Loucy (cell line): ENCODE results near the gene SUPT20H.

Experiments used
- H2AFZ ChIP-seq: fragments of 200-600 bp; sonication (generic); 2 replicates; pipeline ENCODE4 v1.6.0; 2016; ENCODE audit warnings: antibody characterized with exemption, mild to moderate bottlenecking, low read length, moderate library complexity
- H3F3A ChIP-seq: fragments of 200-600 bp; 2 replicates; pipeline ENCODE4 v1.6.0; 2016; ENCODE audit warnings: antibody characterized with exemption, low read depth, mild to moderate bottlenecking
- H3K27me3 ChIP-seq: fragments of 200-600 bp; sonication (generic); 2 replicates; pipeline ENCODE4 v1.6.1; 2014; ENCODE audit warnings: low read length, mild to moderate bottlenecking; ENCODE audit not compliant: insufficient read depth, poor library complexity, severe bottlenecking
- H3K36me3 ChIP-seq: fragments of 200-600 bp; sonication (generic); 2 replicates; pipeline ENCODE4 v1.6.1; 2016; ENCODE audit warnings: low read length; ENCODE audit not compliant: insufficient read depth
- H3K4me1 ChIP-seq: fragments of 200-600 bp; sonication (generic); 2 replicates; pipeline ENCODE4 v1.5.1; 2014; ENCODE audit warnings: low read length, mild to moderate bottlenecking; ENCODE audit not compliant: insufficient read depth, poor library complexity, severe bottlenecking
- H3K4me2 ChIP-seq: fragments of 200-600 bp; sonication (generic); 2 replicates; pipeline ENCODE4 v1.6.0; 2014; ENCODE audit warnings: antibody characterized with exemption, low read length, low read depth, mild to moderate bottlenecking; ENCODE audit not compliant: poor library complexity, severe bottlenecking
- H3K4me3 ChIP-seq: fragments of 200-600 bp; sonication (generic); 2 replicates; pipeline ENCODE4 v1.5.1; 2014; ENCODE audit warnings: low read length, mild to moderate bottlenecking, mixed read lengths; ENCODE audit not compliant: poor library complexity, severe bottlenecking
- H3K79me2 ChIP-seq: fragments of 200-600 bp; sonication (generic); 2 replicates; pipeline ENCODE4 v1.6.1; 2014; ENCODE audit warnings: low read length; ENCODE audit not compliant: insufficient read depth
- H3K9ac ChIP-seq: fragments of 200-600 bp; sonication (generic); 2 replicates; pipeline ENCODE4 v1.6.0; 2014; ENCODE audit warnings: mild to moderate bottlenecking, low read depth, low read length, moderate library complexity; ENCODE audit not compliant: poor library complexity, severe bottlenecking
- H3K9me2 ChIP-seq: fragments of 200-600 bp; sonication (generic); replicated peaks from 2 replicates; pipeline ENCODE4 v1.6.1; 2016; ENCODE audit warnings: low read depth, low read length, mixed read lengths
- H3K9me3 ChIP-seq: fragments of 200-600 bp; sonication (generic); 2 replicates; pipeline ENCODE4 v1.6.1; 2014; ENCODE audit warnings: mild to moderate bottlenecking, antibody characterized with exemption, low read length, low read depth; ENCODE audit not compliant: insufficient read depth
- H4K20me1 ChIP-seq: fragments of 200-600 bp; sonication (generic); 2 replicates; pipeline ENCODE4 v1.6.0; 2014; ENCODE audit warnings: antibody characterized with exemption, low read length, mild to moderate bottlenecking; ENCODE audit not compliant: insufficient read depth, poor library complexity, severe bottlenecking
- EZH2phosphoT487 ChIP-seq: fragments of 200-600 bp; IDR thresholded peaks from 2 replicates; pipeline ENCODE4 v1.6.1; 2018; ENCODE audit warnings: antibody characterized with exemption, mild to moderate bottlenecking, moderate library complexity, borderline replicate concordance
- TF ChIP-seq, protein P1 (sequence below): fragments of 200-600 bp; sonication (generic); conservative IDR thresholded peaks from 2 replicates; pipeline ENCODE4 v1.5.1; 2014; ENCODE audit warnings: mild to moderate bottlenecking, antibody characterized with exemption, low read length

Gene SUPT20H

DNA sequence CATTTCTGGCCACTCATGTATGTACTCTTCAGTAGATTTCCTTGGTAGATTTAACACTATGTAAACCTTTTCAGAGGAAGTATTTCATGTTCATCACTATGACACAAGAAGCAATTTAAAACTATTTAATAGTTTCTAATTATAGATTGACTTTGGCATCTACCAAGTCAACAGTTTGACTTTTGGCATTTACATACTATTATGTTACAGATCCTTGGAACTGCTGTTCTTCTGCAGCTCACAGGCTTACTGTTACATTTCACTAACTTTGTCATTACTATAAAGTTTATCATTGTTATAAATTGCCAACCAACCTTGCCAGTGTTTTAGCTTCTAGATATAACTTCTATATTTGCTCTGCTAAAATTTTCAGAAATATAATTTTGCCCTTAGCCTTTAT, 18.7 kb downstream of the SUPT20H start:
- no peak overlapping the region for H3K9ac ChIP-seq
- no peaks in the 10 kb centered on the region for H3K4me1 ChIP-seq
- H3F3A ChIP-seq, result no peaks in the 10 kb centered on the region
- peaks cover 80% of the 10 kb centered on the region for H3K36me3 ChIP-seq
- TF ChIP-seq, protein P1, sequence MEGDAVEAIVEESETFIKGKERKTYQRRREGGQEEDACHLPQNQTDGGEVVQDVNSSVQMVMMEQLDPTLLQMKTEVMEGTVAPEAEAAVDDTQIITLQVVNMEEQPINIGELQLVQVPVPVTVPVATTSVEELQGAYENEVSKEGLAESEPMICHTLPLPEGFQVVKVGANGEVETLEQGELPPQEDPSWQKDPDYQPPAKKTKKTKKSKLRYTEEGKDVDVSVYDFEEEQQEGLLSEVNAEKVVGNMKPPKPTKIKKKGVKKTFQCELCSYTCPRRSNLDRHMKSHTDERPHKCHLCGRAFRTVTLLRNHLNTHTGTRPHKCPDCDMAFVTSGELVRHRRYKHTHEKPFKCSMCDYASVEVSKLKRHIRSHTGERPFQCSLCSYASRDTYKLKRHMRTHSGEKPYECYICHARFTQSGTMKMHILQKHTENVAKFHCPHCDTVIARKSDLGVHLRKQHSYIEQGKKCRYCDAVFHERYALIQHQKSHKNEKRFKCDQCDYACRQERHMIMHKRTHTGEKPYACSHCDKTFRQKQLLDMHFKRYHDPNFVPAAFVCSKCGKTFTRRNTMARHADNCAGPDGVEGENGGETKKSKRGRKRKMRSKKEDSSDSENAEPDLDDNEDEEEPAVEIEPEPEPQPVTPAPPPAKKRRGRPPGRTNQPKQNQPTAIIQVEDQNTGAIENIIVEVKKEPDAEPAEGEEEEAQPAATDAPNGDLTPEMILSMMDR, result no peak
- no peak for TF ChIP-seq EZH2phosphoT487
- H4K20me1 ChIP-seq, result no peaks in the 10 kb centered on the region
- 0 out of 2 replicates have a peak, but pooled peaks cover 3% of the 10 kb centered on the region for H3K79me2 ChIP-seq
- H3K4me3 ChIP-seq, result no peak overlapping the region
- no peaks in the 10 kb centered on the region for H3K27me3 ChIP-seq
- H2AFZ ChIP-seq, result no peak overlapping the region
- no peaks in the 10 kb centered on the region for H3K9me3 ChIP-seq
- no peak overlapping the region for H3K4me2 ChIP-seq
- no peaks in the 10 kb centered on the region for H3K9me2 ChIP-seq

DNA sequence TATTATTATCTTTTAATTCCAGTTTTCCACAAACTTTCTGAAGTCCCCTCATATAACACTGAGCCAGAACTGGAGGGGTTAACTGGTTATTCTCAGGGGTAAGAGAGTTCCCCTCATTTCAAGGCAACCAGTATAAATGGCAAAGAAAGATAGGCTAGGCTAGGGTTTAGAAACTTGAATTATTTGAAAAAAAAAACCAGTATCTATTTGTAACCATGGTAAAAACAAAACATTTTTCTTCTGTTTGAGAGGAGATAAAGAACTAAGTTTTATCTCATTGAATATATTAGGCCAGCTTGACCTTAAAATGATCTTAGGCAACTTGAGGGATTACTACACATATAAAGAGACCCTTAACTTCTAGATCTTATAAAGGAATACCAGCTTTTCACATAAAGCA, 19.6 kb downstream of the SUPT20H start:
- no peak for TF ChIP-seq EZH2phosphoT487
- TF ChIP-seq, protein P1, result no peak
- Histone ChIP-seq H2AFZ (no peak overlapping the region), H3K4me1 (no peaks in the 10 kb centered on the region), H3K9me3 (no peaks in the 10 kb centered on the region), H3K79me2 (0 out of 2 replicates have a peak, but pooled peaks cover 3% of the 10 kb centered on the region), H3K27me3 (no peaks in the 10 kb centered on the region), H4K20me1 (no peaks in the 10 kb centered on the region), H3K9me2 (no peaks in the 10 kb centered on the region), H3K4me3 (no peak overlapping the region), H3K36me3 (peaks cover 85% of the 10 kb centered on the region), H3K9ac (no peak overlapping the region), H3K4me2 (no peak overlapping the region), H3F3A (no peaks in the 10 kb centered on the region)

DNA sequence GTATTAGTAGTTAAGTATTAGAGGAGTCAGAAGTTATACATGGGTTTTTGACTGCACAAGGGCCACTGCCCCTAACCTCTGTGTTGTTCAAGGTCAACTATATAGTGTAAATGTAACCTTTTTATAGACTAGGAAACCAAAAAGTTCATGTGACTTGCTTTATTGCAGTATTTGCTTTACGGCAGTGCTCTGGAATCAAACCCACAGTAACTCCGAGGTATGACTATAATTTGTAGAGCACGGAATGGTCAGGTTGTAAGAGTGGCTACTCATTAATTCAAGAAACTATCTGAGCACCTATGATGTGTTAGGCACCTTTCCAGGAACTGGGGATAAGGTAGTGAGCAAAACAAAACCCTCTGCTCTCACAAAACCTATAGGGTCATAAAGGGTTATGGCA, 22.2 kb downstream of the SUPT20H start:
- no peak overlapping the region for H2AFZ ChIP-seq
- H3K79me2 ChIP-seq, result 0 out of 2 replicates have a peak, but pooled peaks cover 3% of the 10 kb centered on the region
- no peaks in the 10 kb centered on the region for H3K4me1 ChIP-seq
- H3K36me3 ChIP-seq, result peaks cover 82% of the 10 kb centered on the region
- H3K4me2 ChIP-seq, result no peak overlapping the region
- no peak for TF ChIP-seq EZH2phosphoT487
- TF ChIP-seq, protein P1, result no peak
- no peaks in the 10 kb centered on the region for H3F3A ChIP-seq
- H3K4me3 ChIP-seq, result no peak overlapping the region
- H3K9me2 ChIP-seq, result no peaks in the 10 kb centered on the region
- no peak overlapping the region for H3K9ac ChIP-seq
- H3K9me3 ChIP-seq, result no peaks in the 10 kb centered on the region
- H3K27me3 ChIP-seq, result no peaks in the 10 kb centered on the region
- no peaks in the 10 kb centered on the region for H4K20me1 ChIP-seq
